SK-N-SH treated with all-trans-retinoic acid at 6 μM for 48 hours (cell line): ENCODE results near the gene SMC1B.

Experiments used
- BACH2 ChIP-seq: fragments of 250-450 bp; sonication (Bioruptor Pico); IDR thresholded peaks from 2 replicates; pipeline ENCODE4 v1.9.0; 2021; ENCODE audit warnings: mild to moderate bottlenecking, borderline replicate concordance
- CSDC2 ChIP-seq: fragments of 250-450 bp; sonication (Bioruptor Pico); IDR thresholded peaks from 2 replicates; pipeline ENCODE4 v1.5.0; 2020; ENCODE audit warnings: mild to moderate bottlenecking, moderate library complexity
- ESRRG ChIP-seq: fragments of 250-450 bp; sonication (Bioruptor Pico); IDR thresholded peaks from 2 replicates; pipeline ENCODE4 v1.6.1; 2021; ENCODE audit warnings: mild to moderate bottlenecking
- OSR1 ChIP-seq: fragments of 250-450 bp; sonication (Bioruptor Pico); IDR thresholded peaks from 2 replicates; pipeline ENCODE4 v1.8.0; 2022; ENCODE audit warnings: moderate library complexity, mild to moderate bottlenecking, inconsistent platforms
- SNAI2 ChIP-seq: fragments of 250-450 bp; sonication (Bioruptor Pico); IDR thresholded peaks from 2 replicates; pipeline ENCODE4 v1.5.0; 2020; ENCODE audit warnings: mild to moderate bottlenecking, moderate library complexity
- ZC3H10 ChIP-seq: fragments of 250-450 bp; sonication (Bioruptor Pico); IDR thresholded peaks from 2 replicates; pipeline ENCODE4 v1.5.1; 2021; ENCODE audit warnings: mild to moderate bottlenecking, moderate library complexity
- ZNF565 ChIP-seq: fragments of 450-650 bp; formaldehyde crosslinking; conservative IDR thresholded peaks from 2 replicates; pipeline ENCODE4 v1.5.0; 2020; ENCODE audit warnings: low read depth, mild to moderate bottlenecking, moderate library complexity
- ZNF8 ChIP-seq: fragments of 450-650 bp; formaldehyde crosslinking; IDR thresholded peaks from 2 replicates; pipeline ENCODE4 v1.5.0; 2020; ENCODE audit warnings: mild to moderate bottlenecking, moderate library complexity
- TF ChIP-seq, protein P1 (sequence below): fragments of 250-450 bp; sonication (Bioruptor Pico); IDR thresholded peaks from 2 replicates; pipeline ENCODE4 v1.8.0; 2020; ENCODE audit warnings: mild to moderate bottlenecking, moderate library complexity, borderline replicate concordance
- TF ChIP-seq, protein P2 (sequence below): fragments of 250-450 bp; sonication (Bioruptor Pico); IDR thresholded peaks from 2 replicates; pipeline ENCODE4 v1.5.1; 2021; ENCODE audit warnings: mild to moderate bottlenecking, moderate library complexity
- TF ChIP-seq, protein P3 (sequence below): fragments of 250-450 bp; sonication (Bioruptor Pico); IDR thresholded peaks from 2 replicates; pipeline ENCODE4 v1.5.0; 2020; ENCODE audit warnings: mild to moderate bottlenecking, moderate library complexity

DNA sequence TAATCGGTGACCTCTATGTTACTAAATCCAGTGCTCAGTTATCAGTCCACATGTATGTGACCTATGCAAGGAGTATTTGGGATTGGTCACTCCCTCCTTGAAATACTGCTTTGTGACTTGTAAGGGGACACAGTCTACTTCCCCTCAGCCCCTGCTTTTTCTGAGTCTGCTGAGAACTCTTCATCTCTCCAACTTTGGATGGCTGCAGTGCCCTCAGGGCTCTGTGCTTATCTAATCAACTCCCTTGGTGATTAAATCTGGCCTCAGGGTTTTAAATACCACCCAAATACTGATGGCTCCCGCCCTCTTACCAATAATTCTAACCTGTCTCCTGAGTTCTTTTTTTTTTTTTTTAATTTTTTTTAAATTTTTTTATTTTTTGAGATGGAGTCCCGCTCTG, 63.5 kb downstream of the SMC1B start:
- no peak for TF ChIP-seq ESRRG (CRISPR knock-in tag)
- TF ChIP-seq OSR1 (CRISPR knock-in tag): no peak
- TF ChIP-seq SNAI2 (CRISPR knock-in tag): no peak
- no peak for TF ChIP-seq ZC3H10 (CRISPR knock-in tag)
- TF ChIP-seq ZNF565 (CRISPR knock-in tag): no peak
- TF ChIP-seq, protein P1, sequence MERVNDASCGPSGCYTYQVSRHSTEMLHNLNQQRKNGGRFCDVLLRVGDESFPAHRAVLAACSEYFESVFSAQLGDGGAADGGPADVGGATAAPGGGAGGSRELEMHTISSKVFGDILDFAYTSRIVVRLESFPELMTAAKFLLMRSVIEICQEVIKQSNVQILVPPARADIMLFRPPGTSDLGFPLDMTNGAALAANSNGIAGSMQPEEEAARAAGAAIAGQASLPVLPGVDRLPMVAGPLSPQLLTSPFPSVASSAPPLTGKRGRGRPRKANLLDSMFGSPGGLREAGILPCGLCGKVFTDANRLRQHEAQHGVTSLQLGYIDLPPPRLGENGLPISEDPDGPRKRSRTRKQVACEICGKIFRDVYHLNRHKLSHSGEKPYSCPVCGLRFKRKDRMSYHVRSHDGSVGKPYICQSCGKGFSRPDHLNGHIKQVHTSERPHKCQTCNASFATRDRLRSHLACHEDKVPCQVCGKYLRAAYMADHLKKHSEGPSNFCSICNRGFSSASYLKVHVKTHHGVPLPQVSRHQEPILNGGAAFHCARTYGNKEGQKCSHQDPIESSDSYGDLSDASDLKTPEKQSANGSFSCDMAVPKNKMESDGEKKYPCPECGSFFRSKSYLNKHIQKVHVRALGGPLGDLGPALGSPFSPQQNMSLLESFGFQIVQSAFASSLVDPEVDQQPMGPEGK (CRISPR knock-in tag): no peak
- TF ChIP-seq, protein P2, sequence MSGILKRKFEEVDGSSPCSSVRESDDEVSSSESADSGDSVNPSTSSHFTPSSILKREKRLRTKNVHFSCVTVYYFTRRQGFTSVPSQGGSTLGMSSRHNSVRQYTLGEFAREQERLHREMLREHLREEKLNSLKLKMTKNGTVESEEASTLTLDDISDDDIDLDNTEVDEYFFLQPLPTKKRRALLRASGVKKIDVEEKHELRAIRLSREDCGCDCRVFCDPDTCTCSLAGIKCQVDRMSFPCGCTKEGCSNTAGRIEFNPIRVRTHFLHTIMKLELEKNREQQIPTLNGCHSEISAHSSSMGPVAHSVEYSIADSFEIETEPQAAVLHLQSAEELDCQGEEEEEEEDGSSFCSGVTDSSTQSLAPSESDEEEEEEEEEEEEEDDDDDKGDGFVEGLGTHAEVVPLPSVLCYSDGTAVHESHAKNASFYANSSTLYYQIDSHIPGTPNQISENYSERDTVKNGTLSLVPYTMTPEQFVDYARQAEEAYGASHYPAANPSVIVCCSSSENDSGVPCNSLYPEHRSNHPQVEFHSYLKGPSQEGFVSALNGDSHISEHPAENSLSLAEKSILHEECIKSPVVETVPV (CRISPR knock-in tag): no peak
- no peak for TF ChIP-seq ZNF8 (CRISPR knock-in tag)
- no peak for TF ChIP-seq BACH2 (CRISPR knock-in tag)
- TF ChIP-seq, protein P3, sequence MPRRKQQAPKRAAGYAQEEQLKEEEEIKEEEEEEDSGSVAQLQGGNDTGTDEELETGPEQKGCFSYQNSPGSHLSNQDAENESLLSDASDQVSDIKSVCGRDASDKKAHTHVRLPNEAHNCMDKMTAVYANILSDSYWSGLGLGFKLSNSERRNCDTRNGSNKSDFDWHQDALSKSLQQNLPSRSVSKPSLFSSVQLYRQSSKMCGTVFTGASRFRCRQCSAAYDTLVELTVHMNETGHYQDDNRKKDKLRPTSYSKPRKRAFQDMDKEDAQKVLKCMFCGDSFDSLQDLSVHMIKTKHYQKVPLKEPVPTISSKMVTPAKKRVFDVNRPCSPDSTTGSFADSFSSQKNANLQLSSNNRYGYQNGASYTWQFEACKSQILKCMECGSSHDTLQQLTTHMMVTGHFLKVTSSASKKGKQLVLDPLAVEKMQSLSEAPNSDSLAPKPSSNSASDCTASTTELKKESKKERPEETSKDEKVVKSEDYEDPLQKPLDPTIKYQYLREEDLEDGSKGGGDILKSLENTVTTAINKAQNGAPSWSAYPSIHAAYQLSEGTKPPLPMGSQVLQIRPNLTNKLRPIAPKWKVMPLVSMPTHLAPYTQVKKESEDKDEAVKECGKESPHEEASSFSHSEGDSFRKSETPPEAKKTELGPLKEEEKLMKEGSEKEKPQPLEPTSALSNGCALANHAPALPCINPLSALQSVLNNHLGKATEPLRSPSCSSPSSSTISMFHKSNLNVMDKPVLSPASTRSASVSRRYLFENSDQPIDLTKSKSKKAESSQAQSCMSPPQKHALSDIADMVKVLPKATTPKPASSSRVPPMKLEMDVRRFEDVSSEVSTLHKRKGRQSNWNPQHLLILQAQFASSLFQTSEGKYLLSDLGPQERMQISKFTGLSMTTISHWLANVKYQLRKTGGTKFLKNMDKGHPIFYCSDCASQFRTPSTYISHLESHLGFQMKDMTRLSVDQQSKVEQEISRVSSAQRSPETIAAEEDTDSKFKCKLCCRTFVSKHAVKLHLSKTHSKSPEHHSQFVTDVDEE: no peak
- TF ChIP-seq CSDC2 (CRISPR knock-in tag): no peak
